Epidermal melanocyte (primary cell): Measurements from ENCODE around the gene LYZ.
"Not testable (repeated sequence)": the region's sequence is repeated elsewhere in the genome, so short reads cannot be mapped to it uniquely, and the experiment has no call there.

Experiments used
- DNase-seq: peaks from one replicate; pipeline ENCODE4 v3.0.0; 2011; ENCODE audit warnings: low spot score; ENCODE audit not compliant: insufficient read length

LYZ gene

DNA sequence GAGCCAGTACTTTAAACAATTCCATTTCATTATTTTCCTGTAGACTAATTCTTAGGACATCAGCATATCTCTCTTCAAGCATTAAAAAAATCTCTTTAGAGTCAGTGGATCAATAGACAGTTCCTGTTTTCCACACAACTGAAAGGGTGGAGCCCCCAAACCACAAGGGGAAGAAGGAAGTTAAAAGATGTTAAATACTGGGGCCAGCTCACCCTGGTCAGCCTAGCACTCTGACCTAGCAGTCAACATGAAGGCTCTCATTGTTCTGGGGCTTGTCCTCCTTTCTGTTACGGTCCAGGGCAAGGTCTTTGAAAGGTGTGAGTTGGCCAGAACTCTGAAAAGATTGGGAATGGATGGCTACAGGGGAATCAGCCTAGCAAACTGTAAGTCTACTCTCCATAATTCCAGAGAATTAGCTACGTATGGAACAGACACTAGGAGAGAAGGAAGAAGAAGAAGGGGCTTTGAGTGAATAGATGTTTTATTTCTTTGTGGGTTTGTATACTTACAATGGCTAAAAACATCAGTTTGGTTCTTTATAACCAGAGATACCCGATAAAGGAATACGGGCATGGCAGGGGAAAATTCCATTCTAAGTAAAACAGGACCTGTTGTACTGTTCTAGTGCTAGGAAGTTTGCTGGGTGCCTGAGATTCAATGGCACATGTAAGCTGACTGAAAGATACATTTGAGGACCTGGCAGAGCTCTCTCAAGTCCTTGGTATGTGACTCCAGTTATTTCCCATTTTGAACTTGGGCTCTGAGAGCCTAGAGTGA, at the start of gene LYZ:
Gene LYZ (plus strand): TSS at position 220 of the 777 bp plus-strand sequence. CDS start 28 bp downstream, at position 248.
- no peak for DNase-seq

DNA sequence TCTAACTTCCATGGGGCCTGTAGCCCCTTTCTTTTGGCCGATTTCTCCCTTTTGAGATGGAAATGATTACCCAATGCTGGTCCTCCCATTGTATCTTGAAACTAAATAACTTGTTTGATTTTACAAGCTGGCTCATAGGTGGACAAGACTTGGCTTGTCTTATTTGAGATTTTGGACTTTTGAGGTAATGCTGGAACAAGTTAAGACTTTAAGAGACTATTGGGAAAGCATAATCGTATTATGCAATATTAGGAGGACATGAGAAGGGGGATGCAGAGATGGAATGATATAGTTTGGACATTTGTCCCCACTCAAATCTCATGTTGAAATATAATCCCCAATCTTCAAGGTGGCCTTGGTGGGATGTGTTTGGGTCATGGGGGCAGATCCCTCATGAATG, 49.2 kb upstream of the LYZ start:
- DNase-seq, result no peak

DNA sequence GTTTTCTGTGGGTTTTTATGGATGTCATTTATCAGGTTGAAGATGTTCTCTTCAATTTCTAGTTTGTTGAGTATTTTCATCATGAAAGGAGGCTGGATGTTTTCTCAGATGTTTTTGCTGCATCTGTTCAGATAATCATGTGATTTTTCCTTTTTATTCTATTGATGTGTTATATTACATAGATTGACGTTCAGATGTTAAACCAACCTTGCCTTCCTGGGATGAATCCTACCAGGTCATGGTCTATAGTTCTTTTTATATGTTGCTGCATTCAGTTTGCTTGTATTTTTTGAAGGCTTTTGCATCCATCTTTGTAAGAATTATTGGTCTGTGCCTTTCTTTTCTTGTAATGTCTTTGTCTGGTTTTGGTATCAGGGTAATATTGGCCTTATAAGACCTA, 43.9 kb upstream of the LYZ start:
- no peak for DNase-seq

DNA sequence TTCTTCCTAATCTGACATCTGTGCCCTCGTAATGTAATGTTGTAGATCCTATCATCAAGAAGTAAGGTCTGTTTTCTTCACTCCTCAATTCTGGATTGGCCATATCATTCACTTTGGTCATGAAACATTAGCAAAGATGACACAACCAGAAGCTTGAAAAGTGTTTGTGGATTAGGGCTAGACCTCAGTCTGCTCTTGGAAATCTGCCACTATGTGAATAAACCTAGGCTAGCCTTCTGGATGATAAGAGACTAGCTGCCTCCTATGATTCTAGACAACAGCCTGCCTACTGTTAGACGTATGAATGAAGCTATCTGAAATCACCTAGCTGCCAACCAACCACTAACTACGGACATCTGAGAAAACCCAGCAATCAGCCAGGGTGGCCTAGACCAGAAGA, 38.7 kb upstream of the LYZ start:
- DNase-seq, result no peak

GRCh38 chr12:69313209-69313608, 35.0 kb upstream of the LYZ start:
- no peak for DNase-seq

- DNase-seq, result not testable (repeated sequence)
Measured at GRCh38 chr12:69316784-69317183, 31.4 kb upstream of the LYZ start.

- DNase-seq, result not testable (repeated sequence)
Measured at GRCh38 chr12:69317233-69317632, 30.9 kb upstream of the LYZ start.

- no peak for DNase-seq
Measured at GRCh38 chr12:69318225-69318624, 30.0 kb upstream of the LYZ start.

GRCh38 chr12:69321351-69321750, 26.8 kb upstream of the LYZ start:
- no peak for DNase-seq

DNA sequence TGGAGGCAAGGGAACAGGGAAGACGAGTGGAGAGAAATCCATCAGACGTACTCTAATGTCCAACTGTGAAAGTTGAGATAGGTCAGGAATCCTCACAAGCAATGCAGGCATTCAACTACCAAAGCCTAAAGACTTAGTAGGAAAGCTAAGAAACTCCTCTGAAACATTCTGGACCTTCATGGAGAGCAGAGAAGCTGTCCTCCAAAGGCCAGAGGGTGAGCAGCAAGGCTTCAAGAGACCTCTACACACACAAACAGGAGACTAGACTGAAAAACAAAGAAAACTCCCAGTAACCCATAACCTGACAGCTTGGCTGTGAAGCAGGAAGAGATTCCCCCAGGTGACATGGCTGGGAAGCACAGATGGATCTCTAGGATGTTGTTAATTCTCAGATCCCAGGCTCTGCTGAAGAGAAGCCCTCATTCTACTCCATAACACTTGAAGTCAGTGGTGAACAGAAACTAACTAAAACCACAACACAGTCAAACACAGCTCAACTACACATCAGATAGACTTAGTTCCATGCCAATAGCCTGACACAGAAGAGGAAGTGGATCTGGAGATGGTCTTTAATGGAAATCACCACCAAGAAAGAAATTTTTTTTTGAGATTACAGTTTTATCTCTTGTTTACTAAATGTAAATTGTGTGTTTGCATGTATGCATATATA, 23.2 kb upstream of the LYZ start:
- no peak for DNase-seq

DNA sequence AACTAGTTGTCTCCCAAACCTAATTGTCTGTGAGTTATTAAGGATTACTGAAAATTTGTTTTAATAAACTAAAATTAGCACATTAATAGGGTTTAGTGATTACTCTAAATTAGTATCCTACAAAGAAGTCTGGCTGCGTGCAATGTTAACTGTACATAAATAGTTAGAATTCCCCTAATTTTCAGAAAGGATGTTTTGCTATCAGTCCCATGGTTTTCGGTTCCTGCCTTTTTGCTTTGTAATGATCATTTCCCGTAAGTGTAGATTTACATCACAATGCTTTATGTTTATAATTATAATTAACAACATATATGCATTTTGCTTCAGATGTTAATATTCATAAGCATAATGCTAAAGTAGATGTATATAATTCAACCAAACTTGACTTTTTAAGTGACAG, 19.8 kb upstream of the LYZ start:
- DNase-seq, result no peak

GRCh38 chr12:69329669-69330428, 18.3 kb upstream of the LYZ start:
- DNase-seq, result no peak

GRCh38 chr12:69330475-69331473, 17.4 kb upstream of the LYZ start:
- DNase-seq, result no peak

- no peak for DNase-seq
Measured at GRCh38 chr12:69331519-69331908, 16.7 kb upstream of the LYZ start.

- DNase-seq, result no peak
Measured at GRCh38 chr12:69331909-69332684, 16.1 kb upstream of the LYZ start.

DNA sequence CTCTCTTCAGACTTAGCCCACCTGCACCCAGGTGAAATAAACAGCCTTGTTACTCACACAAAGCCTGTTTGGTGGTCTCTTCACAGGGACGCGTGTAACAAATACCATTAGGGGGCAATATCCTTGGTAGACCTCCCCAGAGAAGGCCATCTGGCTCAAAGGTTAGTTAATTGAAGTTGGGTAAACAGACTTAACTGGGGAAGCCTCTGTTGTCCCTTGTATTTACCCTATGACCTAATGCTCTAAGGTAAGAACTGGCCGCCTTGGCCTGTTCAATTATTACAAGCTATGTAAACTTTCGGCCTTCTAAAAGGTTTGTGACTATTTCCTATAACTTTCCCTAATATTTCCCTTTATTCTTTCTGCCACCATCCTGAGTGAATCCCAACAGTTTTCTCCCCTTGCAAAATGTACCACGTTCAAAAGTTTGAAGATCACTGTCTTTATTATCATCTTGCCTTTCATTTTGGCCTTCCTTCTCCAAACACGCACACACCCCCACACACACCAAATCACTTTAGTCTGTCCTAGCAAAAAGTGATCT, 15.3 kb upstream of the LYZ start:
- no peak for DNase-seq

- no peak for DNase-seq
Measured at GRCh38 chr12:69334158-69334557, 14.0 kb upstream of the LYZ start.

DNA sequence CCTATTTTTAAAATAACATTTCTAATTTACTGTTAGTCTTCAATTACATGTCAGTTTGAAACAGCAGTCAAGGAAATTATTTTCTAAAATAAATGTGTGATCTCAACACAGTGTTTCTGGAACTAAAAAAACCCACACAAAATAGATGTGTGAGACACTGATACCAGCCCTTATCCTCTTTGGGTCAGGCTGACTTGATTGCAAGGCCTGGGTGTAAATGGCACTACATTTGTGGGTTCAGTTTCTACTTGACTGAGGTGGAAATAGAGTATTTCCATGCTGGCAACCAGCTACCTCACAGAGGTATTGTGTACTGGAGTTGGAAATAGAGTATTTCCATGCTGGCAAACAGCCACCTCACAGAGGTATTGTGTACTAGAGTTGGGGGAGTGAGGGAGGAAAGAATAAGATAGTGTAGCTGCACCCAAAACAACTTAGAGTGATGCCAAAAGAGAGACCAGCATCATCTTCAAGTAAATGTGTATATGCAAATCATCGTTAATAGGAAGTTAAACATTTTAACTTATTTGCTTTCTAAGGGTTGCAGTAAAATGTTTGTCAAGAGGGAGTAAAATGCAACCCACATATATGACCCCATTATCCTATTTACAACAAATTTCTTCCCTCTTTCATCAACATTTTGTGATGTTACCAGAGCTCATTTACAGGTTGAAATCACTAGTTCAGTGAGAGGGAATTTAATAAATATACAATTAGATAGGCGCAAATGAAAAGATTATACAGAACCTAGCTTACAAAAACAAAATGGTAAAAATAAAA, 10.7 kb upstream of the LYZ start:
- no peak for DNase-seq
